ENCODE data around the gene MAP3K1. TPM values are rescaled to one million over a fixed set of nuclear protein-coding genes. Genes with fewer than 3 reads are reported as not detected.

MAP3K1 gene
- total and polyA plus RNA-seq, 2 donors = 18.6 to 22.2 TPM

GRCh38 chr5:56850423-56850822 is 35.1 kb downstream of the MAP3K1 start:
- 98% methylated on average over 2 of the region's 2 CpGs for WGBS
- no peak overlapping the region for H3K27ac ChIP-seq (ENCODE audit: low read depth in 1 of 2, low read length in 1 of 2)

DNA sequence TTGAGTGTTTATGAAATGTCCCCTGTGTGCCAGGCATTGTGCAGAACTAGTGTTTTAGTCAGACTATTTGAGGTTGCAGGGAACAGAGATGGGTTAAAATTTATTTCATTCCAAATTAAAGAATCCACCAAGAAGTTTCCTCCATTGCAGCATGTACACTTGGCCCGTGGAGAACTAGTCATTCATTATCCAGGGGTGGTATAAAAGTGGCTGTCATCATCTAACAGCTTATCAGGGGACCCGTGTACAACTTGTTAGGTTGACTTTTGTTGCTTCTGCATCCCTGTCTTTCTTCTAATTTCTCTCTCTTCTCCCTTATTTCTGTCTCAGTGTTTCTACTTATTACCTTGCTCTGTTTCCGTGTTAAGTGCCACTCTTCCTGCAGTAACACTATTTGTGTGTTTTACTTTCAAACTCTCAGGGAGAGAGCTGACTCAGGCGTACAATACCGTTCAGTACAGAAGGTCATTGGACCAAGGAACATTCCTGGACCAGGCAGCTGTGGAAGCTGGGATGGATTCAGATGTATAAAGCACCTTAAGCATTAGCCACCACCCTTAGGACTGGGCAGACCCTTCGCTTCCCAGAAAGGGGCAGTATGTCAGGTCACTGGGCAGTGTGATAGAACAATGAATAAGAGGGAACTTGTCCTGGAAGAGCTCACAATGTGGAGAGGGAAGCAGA is 36.1 kb downstream of the MAP3K1 start:
- Histone ChIP-seq H3K9me3 (ENCODE audit: control insufficient read depth in 2 of 2, insufficient read depth in 1 of 2, low read length in 1 of 2) (no peaks in the 10 kb centered on the region), H3K4me3 (ENCODE audit: low read length in 2 of 2) (no peak overlapping the region), H3K36me3 (ENCODE audit: control insufficient read depth in 2 of 2, insufficient read depth in 2 of 2, low read length in 1 of 2) (no peaks in the 10 kb centered on the region), H3K27me3 (ENCODE audit: control insufficient read depth in 2 of 2, insufficient read depth in 1 of 2, low read length in 1 of 2) (no peaks in the 10 kb centered on the region), H3K27ac (ENCODE audit: low read depth in 1 of 2, low read length in 1 of 2) (no peak overlapping the region), H3K4me1 (ENCODE audit: control insufficient read depth in 2 of 2, insufficient read depth in 2 of 2, low read length in 2 of 2) (peaks cover 8 to 16% of the 10 kb centered on the region in 2 donors)
- no peak for DNase-seq (ENCODE audit: low read depth in 6 of 9, low spot score in 9 of 9)
- WGBS = 92% methylated on average over 6 of the region's 6 CpGs

More at GRCh38 chr5:56850423-56850822, 35.1 kb downstream of the MAP3K1 start:
- DNase-seq (ENCODE audit: low read depth in 6 of 9, low spot score in 9 of 9) = no peak
- Histone ChIP-seq H3K9me3 (ENCODE audit: control insufficient read depth in 2 of 2, insufficient read depth in 1 of 2, low read length in 1 of 2) (no peaks in the 10 kb centered on the region), H3K4me1 (ENCODE audit: control insufficient read depth in 2 of 2, insufficient read depth in 2 of 2, low read length in 2 of 2) (peaks cover 8 to 16% of the 10 kb centered on the region in 2 donors), H3K4me3 (ENCODE audit: low read length in 2 of 2) (no peak overlapping the region), H3K27me3 (ENCODE audit: control insufficient read depth in 2 of 2, insufficient read depth in 1 of 2, low read length in 1 of 2) (no peaks in the 10 kb centered on the region), H3K36me3 (ENCODE audit: control insufficient read depth in 2 of 2, insufficient read depth in 2 of 2, low read length in 1 of 2) (no peaks in the 10 kb centered on the region)

DNA sequence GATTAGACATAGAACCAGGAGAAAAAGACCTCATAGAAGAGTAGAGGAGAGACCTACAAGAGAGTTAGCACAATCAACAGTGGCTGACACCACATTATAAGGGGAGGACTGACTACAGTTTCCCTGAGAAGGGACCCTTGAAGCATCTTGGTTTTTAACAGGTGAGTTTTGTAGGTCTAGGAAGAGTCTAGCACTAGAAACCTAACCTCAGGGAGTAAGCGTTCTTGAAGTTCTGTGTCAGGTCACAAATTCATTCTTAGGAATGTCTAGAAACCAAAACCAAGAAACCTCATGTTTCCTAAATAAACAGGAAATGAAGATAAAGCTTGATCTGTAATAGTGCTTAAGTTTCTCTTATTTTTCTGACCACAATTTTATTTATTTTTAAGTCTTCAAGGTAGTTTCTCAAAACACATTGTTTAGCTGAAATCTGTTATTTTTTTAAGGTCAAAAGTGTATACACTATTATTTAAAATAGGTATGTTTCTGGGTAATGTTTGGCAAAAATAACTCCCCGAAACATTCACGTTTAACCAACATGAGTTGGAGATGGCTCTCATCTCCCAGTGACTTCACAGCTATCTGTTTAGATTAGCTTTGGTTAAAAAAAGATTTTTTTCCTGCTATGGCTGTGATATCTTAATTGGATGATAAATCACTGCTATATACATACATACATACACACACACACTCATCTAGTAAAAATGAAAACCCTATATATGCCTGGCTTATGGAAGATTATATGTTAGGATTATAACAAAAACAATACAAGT is 37.1 kb downstream of the MAP3K1 start:
- 56% methylated on average over 3 of the region's 3 CpGs for WGBS
- Histone ChIP-seq H3K9me3 (ENCODE audit: control insufficient read depth in 2 of 2, insufficient read depth in 1 of 2, low read length in 1 of 2) (no peaks in the 10 kb centered on the region), H3K4me1 (ENCODE audit: control insufficient read depth in 2 of 2, insufficient read depth in 2 of 2, low read length in 2 of 2) (peaks cover 8 to 16% of the 10 kb centered on the region in 2 donors), H3K27me3 (ENCODE audit: control insufficient read depth in 2 of 2, insufficient read depth in 1 of 2, low read length in 1 of 2) (no peaks in the 10 kb centered on the region), H3K4me3 (ENCODE audit: low read length in 2 of 2) (no peak overlapping the region), H3K27ac (ENCODE audit: low read depth in 1 of 2, low read length in 1 of 2) (no peak overlapping the region), H3K36me3 (ENCODE audit: control insufficient read depth in 2 of 2, insufficient read depth in 2 of 2, low read length in 1 of 2) (peaks cover 0 to under 1% of the 10 kb centered on the region in 2 donors)
- peak in 1 of 9 donors; percentile 29 for DNase-seq (ENCODE audit: low read depth in 6 of 9, low spot score in 9 of 9)

- Histone ChIP-seq H3K27me3 (ENCODE audit: control insufficient read depth in 2 of 2, insufficient read depth in 1 of 2, low read length in 1 of 2) (no peaks in the 10 kb centered on the region), H3K36me3 (ENCODE audit: control insufficient read depth in 2 of 2, insufficient read depth in 2 of 2, low read length in 1 of 2) (peaks cover 0 to 7% of the 10 kb centered on the region in 2 donors), H3K4me3 (ENCODE audit: low read length in 2 of 2) (no peak overlapping the region), H3K27ac (ENCODE audit: low read depth in 1 of 2, low read length in 1 of 2) (no peak overlapping the region), H3K4me1 (ENCODE audit: control insufficient read depth in 2 of 2, insufficient read depth in 2 of 2, low read length in 2 of 2) (peaks cover 8 to 16% of the 10 kb centered on the region in 2 donors), H3K9me3 (ENCODE audit: control insufficient read depth in 2 of 2, insufficient read depth in 1 of 2, low read length in 1 of 2) (no peaks in the 10 kb centered on the region)
- no peak for DNase-seq (ENCODE audit: low read depth in 6 of 9, low spot score in 9 of 9)
- 59% methylated on average over 4 of the region's 4 CpGs for WGBS
These were observed 38.3 kb downstream of the MAP3K1 start for GRCh38 chr5:56853698-56854097.

- Histone ChIP-seq H3K27ac (ENCODE audit: low read depth in 1 of 2, low read length in 1 of 2) (peak overlapping the region in 1 of 2 donors; percentile 8), H3K27me3 (ENCODE audit: control insufficient read depth in 2 of 2, insufficient read depth in 1 of 2, low read length in 1 of 2) (no peaks in the 10 kb centered on the region), H3K9me3 (ENCODE audit: control insufficient read depth in 2 of 2, insufficient read depth in 1 of 2, low read length in 1 of 2) (no peaks in the 10 kb centered on the region), H3K36me3 (ENCODE audit: control insufficient read depth in 2 of 2, insufficient read depth in 2 of 2, low read length in 1 of 2) (peaks cover 0 to 12% of the 10 kb centered on the region in 2 donors), H3K4me1 (ENCODE audit: control insufficient read depth in 2 of 2, insufficient read depth in 2 of 2, low read length in 2 of 2) (peaks cover 2 to 12% of the 10 kb centered on the region in 2 donors), H3K4me3 (ENCODE audit: low read length in 2 of 2) (no peak overlapping the region)
- no peak for DNase-seq (ENCODE audit: low read depth in 6 of 9, low spot score in 9 of 9)
- WGBS = 98% methylated on average over 1 of the region's 1 CpG
These were observed 39.6 kb downstream of the MAP3K1 start for GRCh38 chr5:56854920-56855319.

DNA sequence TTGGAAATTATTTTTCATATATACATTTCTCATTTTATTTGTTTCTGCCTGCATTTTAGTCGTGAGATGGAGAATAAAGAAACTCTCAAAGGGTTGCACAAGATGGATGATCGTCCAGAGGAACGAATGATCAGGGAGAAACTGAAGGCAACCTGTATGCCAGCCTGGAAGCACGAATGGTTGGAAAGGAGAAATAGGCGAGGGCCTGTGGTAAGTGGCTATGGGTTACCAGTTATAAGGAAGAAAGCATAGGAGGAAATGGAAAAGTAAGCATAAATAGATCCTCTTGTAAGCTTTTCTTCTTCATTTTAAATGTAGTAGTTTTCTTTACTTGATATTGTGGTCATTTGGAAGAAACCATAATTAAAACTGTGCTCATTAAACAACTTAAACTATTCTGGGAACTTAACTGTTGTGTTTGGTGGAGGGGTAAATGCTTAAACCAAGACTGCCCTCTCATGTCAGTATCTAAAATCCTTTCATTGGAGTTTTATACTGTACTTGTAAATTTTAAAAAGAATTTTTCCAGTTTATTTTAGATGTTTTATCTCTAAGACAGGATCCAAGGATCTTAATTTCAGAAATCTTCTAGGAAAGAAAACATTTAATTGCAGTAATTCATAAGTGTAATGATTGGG is 41.3 kb downstream of the MAP3K1 start:
- no peaks in the 10 kb centered on the region for H3K27me3 ChIP-seq (ENCODE audit: control insufficient read depth in 2 of 2, insufficient read depth in 1 of 2, low read length in 1 of 2)
- H3K9me3 ChIP-seq (ENCODE audit: control insufficient read depth in 2 of 2, insufficient read depth in 1 of 2, low read length in 1 of 2) = no peaks in the 10 kb centered on the region
- WGBS = 95% methylated on average over 5 of the region's 5 CpGs
- H3K36me3 ChIP-seq (ENCODE audit: control insufficient read depth in 2 of 2, insufficient read depth in 2 of 2, low read length in 1 of 2) = peaks cover 0 to 17% of the 10 kb centered on the region in 2 donors
- H3K4me1 ChIP-seq (ENCODE audit: control insufficient read depth in 2 of 2, insufficient read depth in 2 of 2, low read length in 2 of 2) = peaks cover 0 to 9% of the 10 kb centered on the region in 2 donors
- H3K27ac ChIP-seq (ENCODE audit: low read depth in 1 of 2, low read length in 1 of 2) = no peak overlapping the region
- no peak for DNase-seq (ENCODE audit: low read depth in 6 of 9, low spot score in 9 of 9)
- no peak overlapping the region for H3K4me3 ChIP-seq (ENCODE audit: low read length in 2 of 2)

- no peaks in the 10 kb centered on the region for H3K4me1 ChIP-seq (ENCODE audit: control insufficient read depth in 2 of 2, insufficient read depth in 2 of 2, low read length in 2 of 2)
- peaks cover 4 to 23% of the 10 kb centered on the region in 2 donors for H3K36me3 ChIP-seq (ENCODE audit: control insufficient read depth in 2 of 2, insufficient read depth in 2 of 2, low read length in 1 of 2)
- no peak overlapping the region for H3K4me3 ChIP-seq (ENCODE audit: low read length in 2 of 2)
- H3K9me3 ChIP-seq (ENCODE audit: control insufficient read depth in 2 of 2, insufficient read depth in 1 of 2, low read length in 1 of 2) = no peaks in the 10 kb centered on the region
- no peak overlapping the region for H3K27ac ChIP-seq (ENCODE audit: low read depth in 1 of 2, low read length in 1 of 2)
- WGBS = 95% methylated on average over 2 of the region's 2 CpGs
- no peaks in the 10 kb centered on the region for H3K27me3 ChIP-seq (ENCODE audit: control insufficient read depth in 2 of 2, insufficient read depth in 1 of 2, low read length in 1 of 2)
- DNase-seq (ENCODE audit: low read depth in 6 of 9, low spot score in 9 of 9) = no peak
These were observed 43.6 kb downstream of the MAP3K1 start for GRCh38 chr5:56858777-56859442.

- H3K4me1 ChIP-seq (ENCODE audit: control insufficient read depth in 2 of 2, insufficient read depth in 2 of 2, low read length in 2 of 2) = no peaks in the 10 kb centered on the region
- no peaks in the 10 kb centered on the region for H3K27me3 ChIP-seq (ENCODE audit: control insufficient read depth in 2 of 2, insufficient read depth in 1 of 2, low read length in 1 of 2)
- H3K9me3 ChIP-seq (ENCODE audit: control insufficient read depth in 2 of 2, insufficient read depth in 1 of 2, low read length in 1 of 2) = no peaks in the 10 kb centered on the region
- no peak overlapping the region for H3K27ac ChIP-seq (ENCODE audit: low read depth in 1 of 2, low read length in 1 of 2)
- no peak for DNase-seq (ENCODE audit: low read depth in 6 of 9, low spot score in 9 of 9)
- 95% methylated on average over 4 of the region's 4 CpGs for WGBS
- H3K4me3 ChIP-seq (ENCODE audit: low read length in 2 of 2) = no peak overlapping the region
- peaks cover 8 to 36% of the 10 kb centered on the region in 2 donors for H3K36me3 ChIP-seq (ENCODE audit: control insufficient read depth in 2 of 2, insufficient read depth in 2 of 2, low read length in 1 of 2)
These were observed 46.6 kb downstream of the MAP3K1 start for GRCh38 chr5:56861893-56862485.

All from thymus (tissue), 11 donors.